Esophagus squamous epithelium (tissue), 4 donors: ENCODE measurements around the gene ACER2.

Experiments used
- CTCF ChIP-seq, 6 experiments: fragments of 450-650 bp in 4 of 6; fragments of 200-600 bp in 2 of 6; sonication (generic) in 2 of 6; IDR thresholded peaks; one replicate each; pipeline ENCODE4 v1.5.1; 2016 to 2019; ENCODE audit warnings: antibody characterized with exemption in 6 of 6, mild to moderate bottlenecking in 4 of 6, moderate library complexity in 4 of 6
- POLR2A ChIP-seq, 4 donors: fragments of 450-650 bp; IDR thresholded peaks; one replicate each; pipeline ENCODE4 v1.6.1; 2017; ENCODE audit warnings: antibody characterized with exemption in 4 of 4, mild to moderate bottlenecking in 4 of 4, moderate library complexity in 3 of 4

GRCh38 chr9:19380826-19381075 lies 28.1 kb upstream of the ACER2 start:
- TF ChIP-seq CTCF (IDR thresholded peaks at IDR 0.05) = no peak
- TF ChIP-seq POLR2A (IDR thresholded peaks at IDR 0.05) = no peak
